EH (cell line): Measurements from ENCODE around the gene FXR1.
"Not testable (repeated sequence)": the region's sequence is repeated elsewhere in the genome, so short reads cannot be mapped to it uniquely, and the experiment has no call there.

Experiments
- DNase-seq: peaks from one replicate; pipeline ENCODE4 v3.0.0-alpha.2; 2015; ENCODE audit warnings: low read depth

FXR1 gene

DNA sequence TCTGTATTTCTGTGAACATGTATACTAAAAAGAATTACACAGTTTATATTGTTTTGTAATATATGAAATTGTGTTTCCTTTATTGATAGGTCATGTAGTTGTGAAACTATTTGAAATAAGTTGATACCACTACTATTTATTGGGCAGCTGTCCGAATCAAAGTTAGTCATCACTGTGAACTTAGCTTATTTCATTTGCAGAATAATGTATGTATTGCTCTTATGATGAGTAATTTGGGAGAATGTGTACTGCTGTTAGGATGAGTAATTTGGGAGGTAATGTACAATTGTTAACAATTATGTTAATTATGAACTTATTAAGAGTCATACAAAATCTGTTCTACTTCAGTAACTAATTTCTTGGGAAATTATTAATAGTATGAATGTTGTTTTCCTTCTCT, 22.2 kb downstream of the FXR1 start:
- no peak for DNase-seq

DNA sequence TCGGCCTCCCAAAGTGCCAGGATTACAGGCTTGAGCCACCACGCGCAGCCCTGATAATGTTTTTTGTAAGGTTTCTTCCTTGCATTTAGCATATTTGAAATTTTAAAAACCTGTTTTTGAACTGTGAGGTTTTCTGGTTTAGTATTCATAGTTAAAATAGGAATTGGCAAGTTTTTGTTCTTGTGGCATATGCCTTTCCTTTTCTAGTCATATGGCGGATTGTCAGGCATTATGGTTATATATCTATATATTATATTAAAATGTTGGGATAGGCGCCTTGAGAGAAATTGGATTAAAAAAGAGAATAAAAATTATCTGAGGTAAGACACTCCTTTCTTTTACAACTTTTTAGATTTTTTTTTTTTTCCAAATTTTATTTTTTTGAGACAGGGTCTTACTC, 28.4 kb downstream of the FXR1 start:
- no peak for DNase-seq

DNA sequence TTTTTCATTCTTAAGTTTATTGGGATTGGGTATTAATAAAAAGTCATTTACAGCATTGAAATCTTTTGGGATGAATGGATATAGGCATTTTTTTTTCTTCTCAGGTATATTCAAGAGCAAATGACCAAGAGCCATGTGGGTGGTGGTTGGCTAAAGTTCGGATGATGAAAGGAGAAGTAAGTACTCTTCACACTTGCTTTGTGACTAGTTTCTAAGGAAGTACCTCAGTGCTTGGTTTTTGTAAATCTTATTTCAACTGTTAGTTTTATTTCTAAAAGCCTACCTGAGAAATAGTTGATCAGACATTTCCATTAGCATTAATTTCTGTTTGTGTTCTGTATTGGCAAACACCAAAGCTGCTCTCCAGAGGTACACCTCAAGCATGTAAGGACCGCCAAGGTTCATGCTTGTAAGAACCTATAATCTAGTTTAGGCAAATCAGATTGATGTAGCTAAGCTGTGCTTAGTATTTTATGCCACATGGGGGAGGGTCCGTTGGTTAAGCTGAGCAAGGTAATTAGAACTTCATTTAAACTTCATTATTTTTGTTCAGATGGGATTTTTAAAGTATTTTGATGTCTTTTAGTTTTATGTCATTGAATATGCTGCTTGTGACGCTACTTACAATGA, 35.4 kb downstream of the FXR1 start:
- no peak for DNase-seq

DNA sequence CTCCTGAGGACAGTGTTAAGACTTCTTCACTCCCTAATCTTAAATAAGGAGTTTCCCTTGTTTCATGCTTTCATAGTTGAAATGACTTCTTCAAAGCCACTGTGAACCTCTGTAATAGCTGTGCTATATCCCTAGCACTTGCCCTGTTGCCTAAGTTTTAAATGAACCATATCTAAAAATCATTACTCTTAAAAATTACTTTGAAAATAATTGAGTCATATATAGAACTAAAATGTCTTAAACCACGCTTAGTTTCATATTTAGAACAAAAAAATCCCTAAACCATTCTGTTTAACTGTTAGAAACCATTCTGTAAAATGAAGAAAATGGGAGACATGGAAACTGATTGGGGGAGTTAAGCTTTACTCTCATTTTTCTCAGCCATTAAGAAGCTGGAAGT, 47.2 kb downstream of the FXR1 start:
- no peak for DNase-seq

DNA sequence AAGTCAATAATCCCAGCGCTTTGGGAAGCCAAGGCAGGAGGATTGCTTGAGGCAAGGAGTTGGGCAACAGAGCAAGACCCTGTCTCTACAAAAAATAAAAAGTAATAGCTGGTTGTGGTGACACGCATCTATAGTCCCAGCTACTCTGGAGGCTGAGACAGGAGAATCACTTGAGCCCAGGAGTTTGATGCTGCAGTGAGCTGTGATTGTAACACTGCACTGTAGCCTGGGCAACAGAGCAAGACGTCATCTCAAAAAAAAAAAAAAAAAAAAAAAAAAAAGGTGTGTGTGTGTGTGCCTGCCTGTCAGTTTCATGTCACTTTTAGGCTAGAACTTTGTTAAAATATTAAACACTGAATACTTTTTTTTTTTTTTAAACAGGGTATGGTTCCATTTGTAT, 48.6 kb downstream of the FXR1 start:
- DNase-seq = no peak

DNA sequence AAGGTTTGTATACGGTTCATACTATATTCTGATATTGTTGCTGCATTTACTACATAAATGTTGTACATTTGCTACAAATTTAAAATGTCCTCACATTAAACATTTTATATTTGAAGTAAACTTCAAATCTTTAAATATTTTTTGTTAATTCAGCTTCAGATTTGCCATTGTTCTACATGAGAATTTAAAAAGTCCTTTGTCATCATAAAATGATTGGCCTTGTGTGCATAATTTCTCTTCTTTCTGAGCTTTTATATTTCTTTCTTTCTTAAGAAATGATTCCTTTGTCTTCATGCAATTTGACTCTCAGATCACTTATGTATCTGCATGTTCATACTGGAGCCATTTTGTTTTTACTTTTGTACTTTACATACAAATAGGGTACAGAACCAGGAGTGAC, 49.1 kb downstream of the FXR1 start:
- DNase-seq = no peak

DNA sequence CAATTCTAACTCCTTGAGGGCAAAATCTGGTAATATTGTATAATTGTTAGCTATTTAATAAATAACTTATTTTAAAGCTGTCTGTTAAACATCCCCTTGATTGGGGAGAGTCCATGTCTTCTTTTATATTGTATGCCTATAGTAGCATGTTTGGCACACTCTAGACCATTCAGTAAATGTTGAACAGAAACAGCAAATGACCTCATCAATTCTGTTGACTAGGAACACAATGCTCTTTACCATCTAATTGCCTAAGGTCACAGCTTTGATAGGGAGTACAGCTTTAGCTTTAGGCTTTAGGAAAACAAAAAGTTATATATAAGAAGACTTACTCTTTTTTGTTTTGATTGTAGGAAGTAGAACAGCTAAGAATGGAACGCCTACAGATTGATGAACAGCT, 50.1 kb downstream of the FXR1 start:
- no peak for DNase-seq

DNA sequence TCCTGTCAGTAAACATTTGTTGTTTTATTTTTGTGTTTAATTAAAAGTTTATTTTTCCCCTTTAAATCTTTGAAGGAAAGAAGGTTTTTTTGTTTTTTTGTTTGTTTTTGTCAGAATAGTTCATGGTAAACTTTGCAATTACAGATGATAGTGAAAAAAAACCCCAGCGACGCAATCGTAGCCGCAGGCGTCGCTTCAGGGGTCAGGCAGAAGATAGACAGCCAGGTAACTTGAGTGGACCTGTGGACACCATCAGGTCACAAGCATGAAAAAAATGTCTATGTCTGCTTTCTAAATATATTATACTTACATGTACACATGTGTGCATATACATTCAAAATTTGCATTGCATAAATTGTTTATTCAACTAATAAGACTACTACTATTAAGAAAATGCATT, 58.5 kb downstream of the FXR1 start:
- DNase-seq = no peak

DNA sequence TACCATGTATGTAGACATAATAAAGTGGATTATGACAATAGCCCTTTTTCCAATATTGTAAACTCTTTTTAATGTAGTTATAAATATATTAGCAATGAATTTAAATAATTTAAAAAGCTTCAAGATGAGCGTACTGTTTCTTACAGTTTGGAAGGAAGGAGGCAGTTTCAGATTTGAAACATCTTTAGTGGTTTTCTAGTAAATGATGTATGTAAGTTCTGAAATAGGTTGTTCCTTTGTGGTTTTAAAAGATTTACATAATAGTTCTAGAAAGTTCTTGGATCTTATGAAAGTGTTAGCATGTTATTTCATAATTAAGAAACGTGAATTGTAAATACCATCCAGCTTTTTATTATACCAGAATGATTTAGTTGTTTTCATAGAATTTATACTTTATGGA, 61.1 kb downstream of the FXR1 start:
- no peak for DNase-seq

DNA sequence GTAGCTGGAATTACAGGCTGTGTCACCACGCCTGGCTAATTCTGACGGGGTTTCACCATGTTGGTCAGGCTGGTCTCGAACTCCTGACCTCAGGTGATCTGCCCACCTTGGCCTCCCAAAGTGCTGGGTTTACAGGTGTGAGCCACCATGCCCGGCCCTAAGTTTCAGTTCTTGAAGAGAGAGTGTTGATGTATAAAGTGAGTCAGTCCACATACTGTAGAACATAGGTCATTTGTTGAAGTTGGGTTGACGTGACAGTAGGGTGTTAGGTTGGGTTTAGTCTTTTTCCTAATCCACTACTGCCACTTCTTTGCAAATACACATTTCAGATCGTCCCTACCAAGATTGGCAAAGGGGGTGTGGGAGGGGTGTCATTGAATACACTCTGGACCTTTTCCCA, 61.8 kb downstream of the FXR1 start:
- DNase-seq = no peak

DNA sequence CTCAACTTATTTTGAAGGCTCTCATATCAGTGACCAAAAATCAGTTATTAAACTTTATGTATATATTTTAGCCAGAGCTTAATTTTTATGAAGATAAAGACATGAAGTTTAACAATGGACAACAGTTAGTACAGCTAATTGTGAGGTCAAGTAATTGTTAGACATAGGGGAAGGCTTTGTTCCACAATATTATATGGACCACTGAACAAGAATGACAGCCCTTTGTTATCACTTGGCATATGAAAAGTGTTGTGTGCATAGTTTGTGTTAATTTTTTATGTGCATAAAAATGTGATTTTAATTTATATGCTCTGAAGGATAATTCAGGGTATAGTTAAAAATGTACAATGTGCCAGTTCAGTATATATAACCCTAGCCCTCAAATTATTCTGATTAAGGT, 65.0 kb downstream of the FXR1 start:
- DNase-seq = no peak

DNA sequence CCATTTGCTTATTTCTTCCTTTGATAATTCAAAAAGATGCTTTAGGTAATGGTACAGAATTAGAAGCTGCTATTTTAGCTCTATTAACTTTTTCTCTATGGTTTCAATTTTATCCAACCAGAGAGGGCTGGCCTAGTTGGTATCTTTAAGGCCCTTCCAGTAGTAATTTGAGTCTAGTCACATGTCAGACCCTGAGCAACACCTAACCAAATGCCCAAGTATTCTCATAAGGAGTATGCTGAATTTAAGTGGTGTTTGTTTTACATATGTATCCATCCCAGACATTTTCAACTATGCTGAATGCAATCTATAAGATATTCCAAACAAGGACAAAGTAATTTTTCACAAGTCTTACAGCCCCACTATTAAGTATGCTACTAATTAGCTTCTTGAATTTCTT, 67.5 kb downstream of the FXR1 start:
- no peak for DNase-seq

DNA sequence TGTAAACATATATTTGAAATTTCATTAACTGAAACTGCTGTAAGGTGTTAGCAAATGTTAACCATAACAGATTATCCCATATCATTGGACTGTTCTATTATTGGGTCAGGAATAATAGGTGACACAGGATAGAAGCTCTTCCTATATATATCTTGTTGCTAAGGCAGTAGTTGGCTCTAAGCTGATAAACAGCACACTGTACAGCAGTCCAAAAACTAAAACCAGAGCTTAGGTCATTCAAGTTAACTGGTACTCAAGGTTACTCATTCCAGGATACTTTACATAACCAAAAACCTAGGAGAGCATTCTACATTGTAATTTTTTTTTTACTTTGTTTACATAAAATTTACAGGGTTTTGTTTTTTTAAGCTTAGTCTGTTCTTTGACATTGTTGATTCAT, 68.1 kb downstream of the FXR1 start:
- peak; percentile 33 for DNase-seq

DNA sequence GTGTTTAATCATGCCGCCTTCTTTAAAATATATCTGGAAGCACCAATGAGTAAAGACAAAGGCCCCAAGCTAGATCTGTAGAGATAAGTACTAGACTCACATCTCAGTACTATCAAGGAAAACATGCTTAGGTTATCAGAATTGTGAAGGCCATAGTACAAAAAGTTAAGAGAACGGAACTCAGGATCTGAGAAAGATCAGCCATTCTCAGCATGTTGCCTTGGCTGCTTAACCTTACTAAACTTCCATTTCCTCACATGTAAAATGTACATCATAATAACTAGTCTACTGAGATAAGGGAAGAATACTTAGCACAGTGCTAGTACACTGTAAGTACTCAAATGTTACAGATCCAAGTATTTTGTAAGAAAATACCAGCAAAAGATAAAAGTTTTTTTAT, 69.4 kb downstream of the FXR1 start:
- DNase-seq = no peak

DNA sequence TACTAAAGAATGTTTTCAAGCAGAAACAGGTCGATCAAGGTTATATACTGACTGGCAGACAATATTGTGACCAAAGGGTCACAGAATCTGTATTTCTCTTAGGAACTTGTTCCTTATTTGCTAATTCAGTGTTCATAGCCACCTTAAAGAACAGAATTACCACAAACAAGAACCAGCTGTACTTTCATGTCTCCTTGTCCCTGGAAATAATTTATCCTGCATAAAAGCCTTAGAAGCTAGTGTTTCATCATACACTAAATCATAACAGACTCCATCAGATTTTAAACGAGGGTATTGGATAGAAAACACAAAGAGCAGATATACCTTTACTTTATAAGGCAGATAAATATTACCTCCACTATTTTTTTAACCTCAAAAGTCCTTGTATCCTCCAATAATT, 70.7 kb downstream of the FXR1 start:
- DNase-seq = no peak

DNA sequence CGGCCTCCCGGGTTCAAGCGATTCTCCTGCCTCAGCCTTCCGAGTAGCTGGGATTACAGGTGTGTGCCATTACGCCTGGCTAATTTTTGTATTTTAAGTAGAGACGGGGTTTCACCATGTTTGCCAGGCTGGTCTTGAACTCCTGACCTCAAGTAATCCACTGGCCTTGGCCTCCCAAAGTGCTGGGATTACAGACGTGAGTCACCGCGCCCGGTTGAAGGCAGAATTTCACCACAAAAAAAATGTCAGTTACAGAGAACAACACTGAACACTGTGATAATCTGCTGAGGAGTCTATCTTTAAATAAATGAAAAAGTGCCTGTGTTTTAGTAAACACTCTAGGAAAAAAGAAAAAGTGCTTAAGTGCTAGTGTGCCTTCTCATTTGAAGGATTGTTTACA, 73.9 kb downstream of the FXR1 start:
- not testable (repeated sequence) for DNase-seq

DNA sequence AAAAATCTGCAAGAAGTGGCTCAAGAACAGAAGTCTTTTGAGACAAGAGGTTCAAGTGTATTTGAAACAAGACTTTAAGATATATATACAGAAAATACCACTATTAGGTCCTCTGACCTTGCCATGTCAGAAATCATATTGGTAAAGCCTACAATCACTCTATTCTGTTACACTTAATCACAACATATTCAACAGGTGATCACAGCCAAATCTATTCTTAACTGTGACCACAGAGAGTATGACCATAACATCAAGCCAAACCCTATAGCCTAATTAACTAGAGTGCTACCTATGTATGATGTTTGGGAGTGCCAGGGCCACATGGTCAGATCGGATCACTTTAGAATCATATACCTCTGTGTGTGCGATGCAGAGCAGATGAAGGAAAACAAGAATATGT, 74.9 kb downstream of the FXR1 start:
- DNase-seq = no peak

DNA sequence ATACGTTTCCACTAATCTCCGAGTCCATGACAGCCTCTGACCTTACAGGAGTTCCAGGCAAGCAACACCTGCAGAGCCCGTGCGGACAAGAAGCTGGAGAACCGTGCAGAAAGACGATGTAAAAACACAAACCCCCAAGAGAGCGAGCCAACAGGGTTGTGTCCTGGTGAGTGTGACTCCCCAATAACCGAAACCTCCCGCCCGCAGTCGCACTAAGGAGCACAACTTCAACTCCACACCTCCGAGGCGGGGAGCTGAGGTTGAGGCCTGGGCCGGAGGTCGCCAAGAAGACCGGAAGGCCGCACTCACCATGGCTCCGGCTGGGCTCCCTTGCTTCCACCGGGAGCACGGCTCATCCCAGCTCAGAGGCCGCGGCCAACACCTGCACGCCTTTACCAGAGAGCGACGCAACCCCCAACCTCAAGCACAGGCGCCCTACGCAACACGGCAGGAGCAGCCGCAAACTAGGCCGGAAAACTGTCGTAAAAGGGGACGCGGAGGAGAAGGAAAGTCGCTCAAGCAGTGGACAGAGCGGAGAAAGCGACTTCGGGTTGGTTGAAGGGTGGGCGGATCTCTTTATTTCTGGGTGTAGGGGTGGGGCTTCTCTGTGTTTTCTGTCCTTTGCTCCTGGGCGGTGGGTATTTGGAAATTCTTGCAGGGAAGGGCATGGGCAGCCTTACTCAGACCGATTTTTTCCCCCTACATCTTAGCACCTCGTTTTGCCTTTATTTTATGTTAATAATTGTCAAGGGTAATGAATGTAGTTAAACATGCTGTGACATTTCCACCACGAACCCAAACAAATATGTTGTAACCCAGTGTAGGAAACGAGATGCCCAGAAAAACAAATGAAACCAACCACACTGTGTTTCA, 77.1 kb downstream of the FXR1 start, which contains the start of gene DNAJC19:
TSS of gene DNAJC19 (minus strand) at position 446 of the 873 bp plus-strand sequence. CDS start at position 312, 134 bp downstream.
- peak; percentile 95 for DNase-seq

DNA sequence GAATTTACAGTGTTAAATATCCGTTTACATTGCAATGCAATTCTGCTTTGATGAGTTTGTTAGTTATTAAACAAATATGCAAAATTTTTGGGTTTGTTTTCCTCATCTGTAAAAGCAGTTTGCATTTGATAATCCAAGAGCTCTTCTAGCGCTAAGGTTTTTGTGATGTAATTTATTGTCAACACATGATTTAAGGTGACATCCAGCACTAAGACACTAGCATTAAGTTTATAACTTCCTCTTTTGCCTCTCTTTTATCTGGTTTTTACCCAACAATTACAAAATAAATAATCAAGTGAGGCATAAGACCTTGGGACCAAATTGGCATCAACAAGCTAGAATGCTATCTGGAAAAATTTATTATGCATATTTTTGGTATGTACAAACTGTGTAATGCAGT, 78.0 kb downstream of the FXR1 start:
- DNase-seq = peak; percentile 8

DNA sequence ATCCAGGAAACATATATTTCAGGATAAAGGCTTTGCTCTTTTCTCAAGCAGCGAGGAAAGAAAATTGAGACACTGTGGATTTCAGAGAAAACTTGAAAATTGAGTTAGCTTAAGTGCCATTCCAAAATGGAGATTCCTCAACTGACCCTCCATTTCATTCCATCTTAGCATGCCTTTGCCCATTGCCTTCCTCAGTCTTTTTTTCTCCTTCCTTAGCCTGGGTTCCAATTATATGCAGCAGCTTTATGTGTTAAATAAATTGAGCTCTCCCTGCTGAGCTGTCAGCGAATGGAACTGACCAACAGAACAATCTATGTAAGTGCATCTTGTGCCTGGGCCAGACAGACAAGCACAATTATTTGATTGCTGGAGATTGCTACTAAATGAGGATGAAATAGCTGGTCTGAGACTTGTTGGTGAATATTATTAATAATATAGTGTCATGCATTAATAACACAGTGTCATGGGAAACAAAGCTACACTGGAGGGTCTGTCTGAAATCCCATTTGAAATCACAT, 84.0 kb downstream of the FXR1 start:
- no peak for DNase-seq

DNA sequence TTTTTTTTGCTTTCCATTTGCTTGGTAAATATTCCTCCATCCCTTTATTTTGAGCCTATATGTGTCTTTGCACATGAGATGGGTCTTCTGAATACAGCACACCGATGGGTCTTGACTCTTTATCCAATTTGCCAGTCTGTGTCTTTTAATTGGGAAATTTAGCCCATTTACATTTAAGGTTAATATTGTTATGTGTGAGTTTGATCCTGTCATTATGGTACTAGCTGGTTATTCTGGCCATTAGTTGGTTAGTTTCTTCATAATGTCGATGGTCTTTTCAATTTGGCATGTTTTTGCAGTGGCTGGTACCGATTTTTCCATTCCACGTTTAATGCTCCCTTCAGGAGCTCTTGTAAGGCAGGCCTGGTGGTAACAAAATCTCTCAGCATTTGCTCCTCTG, 89.9 kb downstream of the FXR1 start:
- not testable (repeated sequence) for DNase-seq

DNA sequence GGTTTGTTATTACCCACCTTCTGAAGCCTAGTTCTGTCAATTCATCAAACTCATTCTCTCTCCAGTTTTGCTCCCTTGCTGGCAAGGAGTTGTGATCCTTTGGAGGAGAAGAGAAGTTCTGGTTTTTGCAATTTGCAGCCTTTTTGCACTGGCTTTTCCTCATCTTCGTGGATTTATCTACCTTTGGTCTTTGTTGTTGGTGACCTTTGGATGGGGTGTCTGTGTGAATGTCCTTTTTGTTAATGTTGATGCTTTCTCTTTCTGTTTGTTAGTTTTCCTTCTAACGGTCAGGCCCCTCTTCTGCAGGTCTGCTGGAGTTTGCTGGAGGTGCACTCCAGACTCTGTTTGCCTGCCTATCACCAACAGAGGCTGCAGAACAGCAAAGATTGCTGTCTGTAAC, 91.0 kb downstream of the FXR1 start:
- DNase-seq = not testable (repeated sequence)

DNA sequence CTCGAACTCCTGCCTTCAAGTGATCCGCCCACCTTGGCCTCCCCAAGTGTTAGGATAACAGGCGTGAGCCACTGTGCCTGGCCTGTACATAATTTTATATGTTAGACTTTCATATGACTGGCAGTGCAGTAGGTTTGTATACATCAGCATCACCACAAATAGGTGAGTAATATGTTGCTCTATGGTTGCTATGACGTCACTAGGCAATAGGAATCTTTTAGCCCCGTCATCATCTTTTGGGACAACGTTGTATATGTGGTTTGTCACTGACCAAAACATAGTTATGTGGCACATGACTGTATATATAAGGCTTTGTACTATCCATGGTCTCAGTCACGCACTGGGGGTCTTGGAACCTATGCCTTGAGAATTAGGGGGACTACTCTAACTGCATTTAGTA, 94.1 kb downstream of the FXR1 start:
- no peak for DNase-seq

DNA sequence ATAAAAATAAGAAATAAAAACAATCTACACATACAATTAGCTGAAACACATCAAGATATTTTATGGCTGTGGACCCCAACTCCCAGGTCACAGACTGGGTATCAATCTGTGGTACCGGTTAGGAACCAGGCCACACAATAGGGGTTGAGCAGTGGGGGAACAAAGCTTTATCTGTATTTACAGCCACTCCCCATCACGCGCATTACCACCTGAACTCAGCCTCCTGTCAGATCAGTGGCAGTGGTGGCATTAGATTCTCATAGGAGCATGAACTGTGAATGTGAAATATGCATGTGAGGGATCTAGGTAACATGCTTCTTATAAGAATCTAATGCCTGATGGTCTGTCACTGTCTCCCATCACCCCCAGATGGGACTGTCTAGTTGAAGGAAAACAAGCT, 94.8 kb downstream of the FXR1 start:
- no peak for DNase-seq
